HCT116 (cell line): ENCODE measurements around the gene TMC6. TPM values are rescaled to one million over a fixed set of nuclear protein-coding genes. Genes with fewer than 3 reads are reported as not detected.

Experiments used
- ATAC-seq: fragments of 200-7000 bp; cut with Tn5 transposase; 2 replicates; pipeline ENCODE4 v1.9.1; 2020; ENCODE audit warnings: mild to moderate bottlenecking, moderate library complexity
- BruUV-seq: library from RNA; stranded (reverse); fragments of 400-500 nt; replicated peaks from 2 replicates; lab custom pipeline; 2021; lab: Mats Ljungman, UMichigan
- CTCF ChIA-PET: fragments of 300-600 bp; sonication (Branson Sonifier 250); formaldehyde crosslinking; loops from one replicate; lab custom pipeline; 2021; ENCODE audit warnings: antibody characterized with exemption; lab: Charles Lee
- POLR2A ChIA-PET: fragments of 300-600, 350-600 bp; sonication (Branson Sonifier 250); formaldehyde crosslinking; loops from one replicate; lab custom pipeline; 2021; ENCODE audit warnings: antibody characterized with exemption; lab: Charles Lee
- RAD21 ChIA-PET, 2 experiments: fragments of 300-600 bp; sonication (Branson Sonifier 250); formaldehyde crosslinking; loops; one replicate each; lab custom pipeline; 2023; ENCODE audit warnings: low total read pairs in 2 of 2; ENCODE audit not compliant: uncharacterized antibody in 2 of 2, unreplicated experiment in 2 of 2, low non-redundant PET in 1 of 2; lab: Charles Lee
- DNase-seq: peaks from one replicate; pipeline ENCODE4 v3.0.0-alpha.2; 2010; ENCODE audit warnings: low read depth, low spot score
- H2AFZ ChIP-seq: fragments of 200-600 bp; shearing (Covaris generic), sonication (generic); 2 replicates; pipeline ENCODE4 v1.6.1; 2017; ENCODE audit warnings: low read depth, mixed run types, mixed read lengths, antibody characterized with exemption, low read length; ENCODE audit not compliant: poor library complexity, severe bottlenecking
- H3K27ac ChIP-seq: 2 replicates; pipeline ENCODE4 v1.5.1; 2012; ENCODE audit warnings: low read depth, low read length
- H3K27me3 ChIP-seq: fragments of 200-600 bp; sonication (generic); 2 replicates; pipeline ENCODE4 v1.6.1; 2016; ENCODE audit warnings: mixed run types, low read length, mixed read lengths; ENCODE audit not compliant: insufficient read depth
- H3K36me3 ChIP-seq, 2 experiments: fragments of 200-500 bp in 1 of 2; fragments of 200-600 bp in 1 of 2; sonication (Bioruptor generic) in 1 of 2; sonication (generic) in 1 of 2; 2 replicates each; pipeline versions ENCODE4 v1.5.1 to v1.6.1; 2014 to 2016; ENCODE audit warnings: low read length in 2 of 2, inconsistent platforms in 1 of 2, mixed read lengths in 1 of 2, mixed run types in 1 of 2; ENCODE audit not compliant: insufficient read depth in 2 of 2, control insufficient read depth in 1 of 2
- H3K4me1 ChIP-seq, 2 experiments: fragments of 200-600 bp in 1 of 2; sonication (generic) in 1 of 2; 2 replicates each; pipeline versions ENCODE4 v1.5.1 to v1.6.1; 2012 to 2017; ENCODE audit warnings: low read length in 2 of 2, inconsistent platforms in 1 of 2, mild to moderate bottlenecking in 1 of 2, mixed read lengths in 1 of 2, mixed run types in 1 of 2, moderate library complexity in 1 of 2; ENCODE audit not compliant: insufficient read depth in 2 of 2, control insufficient read depth in 1 of 2
- H3K4me2 ChIP-seq: fragments of 200-600 bp; sonication (generic); 2 replicates; pipeline ENCODE4 v1.6.1; 2017; ENCODE audit warnings: mixed run types, low read length, mixed read lengths
- H3K4me3 ChIP-seq, 2 experiments: fragments of 200-600 bp in 1 of 2; sonication (generic) in 1 of 2; replicated peaks in 1 of 2; 2 replicates each; pipeline ENCODE4 v1.5.1; 2011 to 2016; ENCODE audit warnings: low read length in 2 of 2, control low read depth in 1 of 2, low read depth in 1 of 2, mild to moderate bottlenecking in 1 of 2, mixed read lengths in 1 of 2, mixed run types in 1 of 2
- H3K79me2 ChIP-seq: fragments of 200-600 bp; sonication (generic); 2 replicates; pipeline ENCODE4 v1.6.1; 2017; ENCODE audit warnings: mild to moderate bottlenecking, mixed run types, low read length, moderate library complexity, mixed read lengths; ENCODE audit not compliant: insufficient read depth
- H3K9ac ChIP-seq: fragments of 200-600 bp; sonication (generic); 2 replicates; pipeline ENCODE4 v1.6.1; 2016; ENCODE audit warnings: low read length, mixed read lengths
- H3K9me2 ChIP-seq: fragments of 200-600 bp; sonication (generic), shearing (Covaris generic); 2 replicates; pipeline ENCODE4 v1.6.1; 2017; ENCODE audit warnings: mixed run types, mild to moderate bottlenecking, moderate library complexity; ENCODE audit not compliant: insufficient read depth
- H3K9me3 ChIP-seq, 2 experiments: fragments of 200-500 bp in 1 of 2; fragments of 200-600 bp in 1 of 2; sonication (Bioruptor generic) in 1 of 2; sonication (generic) in 1 of 2; 2 replicates each; pipeline ENCODE4 v1.6.1; 2014 to 2017; ENCODE audit warnings: low read length in 2 of 2, mixed read lengths in 2 of 2, inconsistent platforms in 1 of 2, low read depth in 1 of 2, mild to moderate bottlenecking in 1 of 2, mixed run types in 1 of 2, moderate library complexity in 1 of 2; ENCODE audit not compliant: control insufficient read depth in 1 of 2, insufficient read depth in 1 of 2
- H4K20me1 ChIP-seq: fragments of 200-600 bp; sonication (generic), shearing (Covaris generic); 2 replicates; pipeline ENCODE4 v1.6.1; 2017; ENCODE audit warnings: mixed run types, mild to moderate bottlenecking, moderate library complexity; ENCODE audit not compliant: insufficient read depth
- ELF1 ChIP-seq: IDR thresholded peaks from 2 replicates; pipeline ENCODE4 v1.6.1; 2012; ENCODE audit warnings: low read depth, borderline replicate concordance
- EZH2 ChIP-seq: fragments of 200-600 bp; sonication (generic); IDR thresholded peaks from 2 replicates; pipeline ENCODE4 v1.6.1; 2017; ENCODE audit warnings: antibody characterized with exemption, mixed run types
- EZH2phosphoT487 ChIP-seq: fragments of 200-600 bp; IDR thresholded peaks from 2 replicates; pipeline ENCODE4 v1.6.1; 2018; ENCODE audit warnings: antibody characterized with exemption, borderline replicate concordance
- FOSL1 ChIP-seq: IDR thresholded peaks from 2 replicates; pipeline ENCODE4 v1.6.1; 2012; ENCODE audit warnings: low read depth
- JUND ChIP-seq: IDR thresholded peaks from 2 replicates; pipeline ENCODE4 v1.6.1; 2012
- MAX ChIP-seq: IDR thresholded peaks from 2 replicates; pipeline ENCODE4 v1.6.1; 2012
- POLR2AphosphoS5 ChIP-seq: IDR thresholded peaks from 2 replicates; pipeline ENCODE4 v1.6.1; 2011; ENCODE audit warnings: mild to moderate bottlenecking, low read depth, low read length, moderate library complexity
- RAD21 ChIP-seq: IDR thresholded peaks from 2 replicates; pipeline ENCODE4 v1.6.1; 2012; ENCODE audit warnings: low read depth, mild to moderate bottlenecking
- SRF ChIP-seq: IDR thresholded peaks from 2 replicates; pipeline ENCODE4 v1.6.1; 2012; ENCODE audit warnings: low read depth
- TCF7L2 ChIP-seq: IDR thresholded peaks from 2 replicates; pipeline ENCODE4 v1.7.0; 2011; ENCODE audit warnings: borderline replicate concordance, inconsistent platforms; ENCODE audit not compliant: insufficient read depth, insufficient read length; ENCODE audit errors: extremely low read depth
- YY1 ChIP-seq: IDR thresholded peaks from 2 replicates; pipeline ENCODE4 v1.6.1; 2011; ENCODE audit warnings: low read length, low read depth, moderate library complexity, mild to moderate bottlenecking; ENCODE audit not compliant: insufficient replicate concordance; ENCODE audit errors: extremely low read depth
- ZFX ChIP-seq: fragments of 450-650 bp; IDR thresholded peaks from 2 replicates; pipeline ENCODE4 v1.6.1; 2017
- ZNF274 ChIP-seq: fragments of 200-500 bp; sonication (Bioruptor generic); IDR thresholded peaks from 2 replicates; pipeline ENCODE4 v1.6.1; 2014; ENCODE audit warnings: mild to moderate bottlenecking, low read depth, low read length, inconsistent platforms
- intact Hi-C: fragments of 100-400 bp; cut with micrococcal nuclease; formaldehyde crosslinking; loops from 2 replicates; pipeline ENCODE4 v1.10.0; 2022
- total RNA-seq: library from RNA; stranded (reverse); gene quantifications from one replicate; pipeline ENCODE4 v1.2.1, GENCODE V29; 2021; ENCODE audit not compliant: unreplicated experiment
- TF ChIP-seq, protein P1 (sequence below): IDR thresholded peaks from 2 replicates; pipeline ENCODE4 v1.6.1; 2011; ENCODE audit warnings: mild to moderate bottlenecking, low read length, moderate library complexity; ENCODE audit not compliant: insufficient replicate concordance; ENCODE audit errors: extremely low read depth

Gene TMC6
- total RNA-seq, 1 experiment from 2014 or later: 142 TPM

DNA sequence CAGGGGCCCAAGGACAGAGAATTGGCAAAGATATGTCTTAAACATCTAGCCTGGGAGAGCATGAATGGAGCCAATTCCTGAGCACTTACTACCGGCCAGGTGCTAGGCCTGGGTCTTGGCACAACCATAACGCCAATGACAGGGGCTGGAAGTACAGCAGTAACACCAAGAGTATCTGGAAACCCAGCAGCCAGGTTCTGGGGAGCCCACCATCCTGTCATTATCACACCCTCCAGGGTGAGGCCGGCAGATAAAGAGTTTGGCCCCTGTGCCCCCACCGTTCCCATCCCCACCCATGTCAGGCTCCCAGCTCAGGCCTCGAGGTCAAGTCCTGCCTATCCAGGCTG is 1.5 kb upstream of the TMC6 start:
- no peak for TF ChIP-seq MAX
- TF ChIP-seq ZFX: peak; percentile 6; the same call in 1 of the 2 replicates
- TF ChIP-seq, all 23 proteins: peak for 1
- Histone ChIP-seq H4K20me1 (no peaks in the 10 kb centered on the region), H3K9me3 (no peaks in the 10 kb centered on the region), H3K4me1 (peaks cover 39 to 74% of the 10 kb centered on the region in 2 experiments), H3K79me2 (peaks cover 17% of the 10 kb centered on the region; the same call in 1 of the 2 replicates), H3K27ac (peak overlapping the region; percentile 95; the same call in 1 of the 2 replicates), H3K9ac (no peak overlapping the region), H3K9me2 (no peaks in the 10 kb centered on the region), H3K36me3 (no peaks in the 10 kb centered on the region), H2AFZ (no peak overlapping the region), H3K27me3 (no peaks in the 10 kb centered on the region), H3K4me2 (peak overlapping the region; percentile 96; the same call in 1 of the 2 replicates), H3K4me3 (no peak overlapping the region)
- POLR2A ChIA-PET: interaction anchor here (1.4 to 4.2 kb wide), 3 partner anchors 9 to 57 kb away, joined by 3 to 35 read pairs (median 9); partner anchors contain the start of genes AFMID and TK1
- DNase-seq (no peak), ATAC-seq (no peak)
- no TSS peak for BruUV-seq
- intact Hi-C loops: no loop called here
- CTCF ChIA-PET: interaction anchor here (1.2 to 1.8 kb wide), 4 partner anchors 10 to 121 kb away, joined by 3 to 7 read pairs (median 4); no protein-coding TSS in a partner anchor
- RAD21 ChIA-PET: interaction anchor here in 1 of 2 experiments (1.2 to 1.3 kb wide), 2 partner anchors 19 to 121 kb away, joined by 3 to 4 read pairs; no protein-coding TSS in a partner anchor

- Histone ChIP-seq H3K27me3 (no peaks in the 10 kb centered on the region), H3K9me2 (no peaks in the 10 kb centered on the region), H4K20me1 (no peaks in the 10 kb centered on the region), H3K9me3 (no peaks in the 10 kb centered on the region), H3K36me3 (0 out of 4 replicates have a peak, but pooled peaks cover 0 to 1% of the 10 kb centered on the region in 2 experiments), H3K79me2 (peaks cover 17% of the 10 kb centered on the region; the same call in 1 of the 2 replicates), H2AFZ (peak overlapping the region; percentile 58), H3K27ac (peak overlapping the region; percentile 95; the same call in 1 of the 2 replicates), H3K4me1 (peaks cover 39 to 69% of the 10 kb centered on the region in 2 experiments), H3K4me2 (peak overlapping the region; percentile 96), H3K4me3 (peak overlapping the region in 1 of 2 experiments; percentile 89; a peak in 2 of 4 replicates), H3K9ac (peak overlapping the region; percentile 77)
- ATAC-seq (no peak), DNase-seq (no peak)
- CTCF ChIA-PET: interaction anchor here (1.2 to 2.1 kb wide), 5 partner anchors 10 to 122 kb away, joined by 3 to 9 read pairs (median 5); no protein-coding TSS in a partner anchor
- RAD21 ChIA-PET: interaction anchor here in 1 of 2 experiments (1.1 to 1.3 kb wide), 3 partner anchors 19 to 122 kb away, joined by 3 to 4 read pairs (median 3); partner anchors contain the start of gene AFMID
- POLR2A ChIA-PET: interaction anchor here (0.7 to 4.2 kb wide), 5 partner anchors 9 to 57 kb away, joined by 3 to 35 read pairs (median 4); partner anchors contain the start of genes AFMID and TK1
- intact Hi-C loops: loop anchor here (5.0 kb wide), 1 partner anchor 123 kb away; no protein-coding TSS in a partner anchor
- no TSS peak for BruUV-seq
- TF ChIP-seq TCF7L2 (no peak), MAX (no peak), ZFX (no peak; the same call in 1 of the 2 replicates), EZH2 (no peak), ZNF274 (no peak), ELF1 (no peak), SRF (no peak), FOSL1 (no peak), YY1 (no peak), RAD21 (no peak), EZH2phosphoT487 (no peak), POLR2AphosphoS5 (no peak; the same call in 1 of the 2 replicates), JUND (no peak)
- TF ChIP-seq, protein P1, sequence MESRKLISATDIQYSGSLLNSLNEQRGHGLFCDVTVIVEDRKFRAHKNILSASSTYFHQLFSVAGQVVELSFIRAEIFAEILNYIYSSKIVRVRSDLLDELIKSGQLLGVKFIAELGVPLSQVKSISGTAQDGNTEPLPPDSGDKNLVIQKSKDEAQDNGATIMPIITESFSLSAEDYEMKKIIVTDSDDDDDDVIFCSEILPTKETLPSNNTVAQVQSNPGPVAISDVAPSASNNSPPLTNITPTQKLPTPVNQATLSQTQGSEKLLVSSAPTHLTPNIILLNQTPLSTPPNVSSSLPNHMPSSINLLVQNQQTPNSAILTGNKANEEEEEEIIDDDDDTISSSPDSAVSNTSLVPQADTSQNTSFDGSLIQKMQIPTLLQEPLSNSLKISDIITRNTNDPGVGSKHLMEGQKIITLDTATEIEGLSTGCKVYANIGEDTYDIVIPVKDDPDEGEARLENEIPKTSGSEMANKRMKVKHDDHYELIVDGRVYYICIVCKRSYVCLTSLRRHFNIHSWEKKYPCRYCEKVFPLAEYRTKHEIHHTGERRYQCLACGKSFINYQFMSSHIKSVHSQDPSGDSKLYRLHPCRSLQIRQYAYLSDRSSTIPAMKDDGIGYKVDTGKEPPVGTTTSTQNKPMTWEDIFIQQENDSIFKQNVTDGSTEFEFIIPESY: no peak
Measured at GRCh38 chr17:78129351-78130089, 965 bp upstream of the TMC6 start.
